ENCODE measurements around the gene PIGM. TPM values are rescaled to one million over a fixed set of nuclear protein-coding genes. Genes with fewer than 3 reads are reported as not detected.

Gene PIGM
- total and polyA plus RNA-seq, 2 of the 13 experiments (the other 11 are each of a cell fraction or from before 2014, with no cell fraction given), result 3.4 to 4.6 TPM

- TF ChIP-seq ZNF550 (CRISPR knock-in tag; IDR thresholded peaks at IDR 0.05; ENCODE audit: borderline replicate concordance), result no peak
- TF ChIP-seq TBX2 (CRISPR knock-in tag; IDR thresholded peaks at IDR 0.05; ENCODE audit: borderline replicate concordance), result no peak
- TF ChIP-seq ZC3H13 (CRISPR knock-in tag; IDR thresholded peaks at IDR 0.05), result no peak
- TF ChIP-seq ZBTB40 (IDR thresholded peaks at IDR 0.05), result no peak
- no peak for TF ChIP-seq ZBTB40 (CRISPR knock-in tag; IDR thresholded peaks at IDR 0.05)
- no peak for TF ChIP-seq ZFP82 (CRISPR knock-in tag; IDR thresholded peaks at IDR 0.05; ENCODE audit: borderline replicate concordance)
- peak; percentile 23; the same call in 1 of the 2 replicates for TF ChIP-seq ETV5 (CRISPR knock-in tag; IDR thresholded peaks at IDR 0.05; ENCODE audit: borderline replicate concordance)
- TF ChIP-seq ZNF549 (CRISPR knock-in tag; IDR thresholded peaks at IDR 0.05), result no peak
- TF ChIP-seq SP5 (CRISPR knock-in tag; IDR thresholded peaks at IDR 0.05; ENCODE audit: borderline replicate concordance, low read depth), result peak; percentile 38; the same call in 1 of the 2 replicates
- TF ChIP-seq KLF16 (CRISPR knock-in tag; IDR thresholded peaks at IDR 0.05), result no peak
- TF ChIP-seq BCLAF1 (IDR thresholded peaks at IDR 0.05), result no peak
- TF ChIP-seq RARG (CRISPR knock-in tag; IDR thresholded peaks at IDR 0.05; ENCODE audit: low read depth), result no peak
- 0 out of 2 replicates have a peak, but pooled peaks have one; percentile 19 for TF ChIP-seq ELF3 (CRISPR knock-in tag; IDR thresholded peaks at IDR 0.05)
- no peak for TF ChIP-seq SUZ12 (IDR thresholded peaks at IDR 0.05; ENCODE audit: low read depth, low read length)
- TF ChIP-seq HOXA5 (CRISPR knock-in tag; IDR thresholded peaks at IDR 0.05), result no peak
- TF ChIP-seq ZNF468 (CRISPR knock-in tag; IDR thresholded peaks at IDR 0.05), result no peak
- no peak for TF ChIP-seq HMG20B (CRISPR knock-in tag; conservative IDR thresholded peaks at IDR 0.05)
- TF ChIP-seq FIP1L1 (IDR thresholded peaks at IDR 0.05; ENCODE audit: borderline replicate concordance, insufficient read depth, low read depth, low read length), result no peak
- TF ChIP-seq ZNF724P (CRISPR knock-in tag; IDR thresholded peaks at IDR 0.05; ENCODE audit: borderline replicate concordance), result no peak
- no peak for TF ChIP-seq MIXL1 (CRISPR knock-in tag; IDR thresholded peaks at IDR 0.05)
- TF ChIP-seq SYNCRIP (IDR thresholded peaks at IDR 0.05; ENCODE audit: insufficient read depth, low read depth, low read length), result no peak
Measured at GRCh38 chr1:160052936-160053335, 21.1 kb upstream of the PIGM start (continued).
